ENCODE data around the gene NRTN. TPM values are rescaled to one million over a fixed set of nuclear protein-coding genes. Genes with fewer than 3 reads are reported as not detected.

The NRTN gene
- total and polyA plus RNA-seq, 2 of the 13 experiments (the other 11 are each of a cell fraction or from before 2014, with no cell fraction given): 4.1 to 5.3 TPM

DNA sequence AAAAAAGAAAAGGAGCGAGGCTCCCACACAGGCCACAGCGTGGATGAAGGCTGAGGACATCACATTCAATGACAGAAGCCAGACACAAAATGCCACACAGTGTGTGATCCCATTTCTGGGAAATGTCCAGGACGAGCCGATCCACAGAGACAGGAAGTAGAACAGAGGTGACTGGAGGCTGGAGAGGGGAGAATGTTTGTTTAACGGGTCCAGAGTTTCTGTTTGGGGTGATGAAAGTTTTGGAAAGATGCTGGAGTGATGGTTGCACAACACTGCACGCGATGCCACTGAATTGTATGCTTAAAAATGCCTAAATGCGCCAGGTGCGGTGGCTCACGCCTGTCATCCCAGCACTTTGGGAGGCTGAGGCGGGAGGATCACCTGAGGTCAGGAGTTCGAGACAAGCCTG, 66.1 kb downstream of the NRTN start (continued):
- no peak for TF ChIP-seq SUZ12 (IDR thresholded peaks at IDR 0.05; ENCODE audit: low read depth, low read length)
- peak; percentile 62; the same call in 1 of the 2 replicates for TF ChIP-seq SALL2 (CRISPR knock-in tag; IDR thresholded peaks at IDR 0.05)
- peak; percentile 90 for TF ChIP-seq ISL2 (CRISPR knock-in tag; IDR thresholded peaks at IDR 0.05)
- TF ChIP-seq, protein P1, sequence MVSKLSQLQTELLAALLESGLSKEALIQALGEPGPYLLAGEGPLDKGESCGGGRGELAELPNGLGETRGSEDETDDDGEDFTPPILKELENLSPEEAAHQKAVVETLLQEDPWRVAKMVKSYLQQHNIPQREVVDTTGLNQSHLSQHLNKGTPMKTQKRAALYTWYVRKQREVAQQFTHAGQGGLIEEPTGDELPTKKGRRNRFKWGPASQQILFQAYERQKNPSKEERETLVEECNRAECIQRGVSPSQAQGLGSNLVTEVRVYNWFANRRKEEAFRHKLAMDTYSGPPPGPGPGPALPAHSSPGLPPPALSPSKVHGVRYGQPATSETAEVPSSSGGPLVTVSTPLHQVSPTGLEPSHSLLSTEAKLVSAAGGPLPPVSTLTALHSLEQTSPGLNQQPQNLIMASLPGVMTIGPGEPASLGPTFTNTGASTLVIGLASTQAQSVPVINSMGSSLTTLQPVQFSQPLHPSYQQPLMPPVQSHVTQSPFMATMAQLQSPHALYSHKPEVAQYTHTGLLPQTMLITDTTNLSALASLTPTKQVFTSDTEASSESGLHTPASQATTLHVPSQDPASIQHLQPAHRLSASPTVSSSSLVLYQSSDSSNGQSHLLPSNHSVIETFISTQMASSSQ (IDR thresholded peaks at IDR 0.05; ENCODE audit: low read depth): peak; percentile 63
- TF ChIP-seq, protein P1 (CRISPR knock-in tag; IDR thresholded peaks at IDR 0.05; ENCODE audit: borderline replicate concordance): peak; percentile 87
- TF ChIP-seq, protein P2, sequence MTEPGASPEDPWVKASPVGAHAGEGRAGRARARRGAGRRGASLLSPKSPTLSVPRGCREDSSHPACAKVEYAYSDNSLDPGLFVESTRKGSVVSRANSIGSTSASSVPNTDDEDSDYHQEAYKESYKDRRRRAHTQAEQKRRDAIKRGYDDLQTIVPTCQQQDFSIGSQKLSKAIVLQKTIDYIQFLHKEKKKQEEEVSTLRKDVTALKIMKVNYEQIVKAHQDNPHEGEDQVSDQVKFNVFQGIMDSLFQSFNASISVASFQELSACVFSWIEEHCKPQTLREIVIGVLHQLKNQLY (CRISPR knock-in tag; IDR thresholded peaks at IDR 0.05): peak; percentile 92
- TF ChIP-seq NR2F6 (IDR thresholded peaks at IDR 0.05): peak; percentile 62
- TF ChIP-seq NR2F6 (CRISPR knock-in tag; IDR thresholded peaks at IDR 0.05): peak; percentile 90
- TF ChIP-seq, protein P3, sequence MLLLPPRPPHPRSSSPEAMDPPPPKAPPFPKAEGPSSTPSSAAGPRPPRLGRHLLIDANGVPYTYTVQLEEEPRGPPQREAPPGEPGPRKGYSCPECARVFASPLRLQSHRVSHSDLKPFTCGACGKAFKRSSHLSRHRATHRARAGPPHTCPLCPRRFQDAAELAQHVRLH (CRISPR knock-in tag; IDR thresholded peaks at IDR 0.05; ENCODE audit: borderline replicate concordance, low read depth): peak; percentile 77
- TF ChIP-seq, protein P4, sequence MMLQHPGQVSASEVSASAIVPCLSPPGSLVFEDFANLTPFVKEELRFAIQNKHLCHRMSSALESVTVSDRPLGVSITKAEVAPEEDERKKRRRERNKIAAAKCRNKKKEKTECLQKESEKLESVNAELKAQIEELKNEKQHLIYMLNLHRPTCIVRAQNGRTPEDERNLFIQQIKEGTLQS (CRISPR knock-in tag; IDR thresholded peaks at IDR 0.05): peak; percentile 96
- no peak for TF ChIP-seq ZNF333 (CRISPR knock-in tag; IDR thresholded peaks at IDR 0.05; ENCODE audit: borderline replicate concordance)
- TF ChIP-seq ZNF263 (CRISPR knock-in tag; IDR thresholded peaks at IDR 0.05): peak; percentile 53
- peak; percentile 92 for TF ChIP-seq ERF (CRISPR knock-in tag; IDR thresholded peaks at IDR 0.05)
- TF ChIP-seq NCOA1 (CRISPR knock-in tag; IDR thresholded peaks at IDR 0.05): peak; percentile 36; the same call in 1 of the 2 replicates
- TF ChIP-seq GATAD1 (CRISPR knock-in tag; IDR thresholded peaks at IDR 0.05): peak; percentile 74
- peak; percentile 88 for TF ChIP-seq CBFB (CRISPR knock-in tag; IDR thresholded peaks at IDR 0.05)
- TF ChIP-seq ZNF776 (CRISPR knock-in tag; IDR thresholded peaks at IDR 0.05): no peak
- TF ChIP-seq, protein P5, sequence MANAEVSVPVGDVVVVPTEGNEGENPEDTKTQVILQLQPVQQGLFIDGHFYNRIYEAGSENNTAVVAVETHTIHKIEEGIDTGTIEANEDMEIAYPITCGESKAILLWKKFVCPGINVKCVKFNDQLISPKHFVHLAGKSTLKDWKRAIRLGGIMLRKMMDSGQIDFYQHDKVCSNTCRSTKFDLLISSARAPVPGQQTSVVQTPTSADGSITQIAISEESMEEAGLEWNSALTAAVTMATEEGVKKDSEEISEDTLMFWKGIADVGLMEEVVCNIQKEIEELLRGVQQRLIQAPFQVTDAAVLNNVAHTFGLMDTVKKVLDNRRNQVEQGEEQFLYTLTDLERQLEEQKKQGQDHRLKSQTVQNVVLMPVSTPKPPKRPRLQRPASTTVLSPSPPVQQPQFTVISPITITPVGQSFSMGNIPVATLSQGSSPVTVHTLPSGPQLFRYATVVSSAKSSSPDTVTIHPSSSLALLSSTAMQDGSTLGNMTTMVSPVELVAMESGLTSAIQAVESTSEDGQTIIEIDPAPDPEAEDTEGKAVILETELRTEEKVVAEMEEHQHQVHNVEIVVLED (CRISPR knock-in tag; IDR thresholded peaks at IDR 0.05; ENCODE audit: borderline replicate concordance): peak; percentile 62; the same call in 1 of the 2 replicates
- TF ChIP-seq, protein P6, sequence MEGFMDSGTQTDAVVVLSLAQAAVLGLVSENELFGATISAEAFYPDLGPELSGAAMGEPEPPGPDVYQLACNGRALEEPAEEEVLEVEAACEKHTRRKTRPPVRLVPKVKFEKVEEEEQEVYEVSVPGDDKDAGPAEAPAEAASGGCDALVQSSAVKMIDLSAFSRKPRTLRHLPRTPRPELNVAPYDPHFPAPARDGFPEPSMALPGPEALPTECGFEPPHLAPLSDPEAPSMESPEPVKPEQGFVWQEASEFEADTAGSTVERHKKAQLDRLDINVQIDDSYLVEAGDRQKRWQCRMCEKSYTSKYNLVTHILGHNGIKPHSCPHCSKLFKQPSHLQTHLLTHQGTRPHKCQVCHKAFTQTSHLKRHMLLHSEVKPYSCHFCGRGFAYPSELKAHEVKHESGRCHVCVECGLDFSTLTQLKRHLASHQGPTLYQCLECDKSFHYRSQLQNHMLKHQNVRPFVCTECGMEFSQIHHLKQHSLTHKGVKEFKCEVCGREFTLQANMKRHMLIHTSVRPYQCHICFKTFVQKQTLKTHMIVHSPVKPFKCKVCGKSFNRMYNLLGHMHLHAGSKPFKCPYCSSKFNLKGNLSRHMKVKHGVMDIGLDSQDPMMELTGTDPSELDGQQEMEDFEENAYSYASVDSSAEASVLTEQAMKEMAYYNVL (CRISPR knock-in tag; IDR thresholded peaks at IDR 0.05; ENCODE audit: borderline replicate concordance): peak; percentile 83; the same call in 1 of the 2 replicates
- TF ChIP-seq ETV6 (CRISPR knock-in tag; conservative IDR thresholded peaks at IDR 0.05): peak; percentile 90
- TF ChIP-seq, protein P7, sequence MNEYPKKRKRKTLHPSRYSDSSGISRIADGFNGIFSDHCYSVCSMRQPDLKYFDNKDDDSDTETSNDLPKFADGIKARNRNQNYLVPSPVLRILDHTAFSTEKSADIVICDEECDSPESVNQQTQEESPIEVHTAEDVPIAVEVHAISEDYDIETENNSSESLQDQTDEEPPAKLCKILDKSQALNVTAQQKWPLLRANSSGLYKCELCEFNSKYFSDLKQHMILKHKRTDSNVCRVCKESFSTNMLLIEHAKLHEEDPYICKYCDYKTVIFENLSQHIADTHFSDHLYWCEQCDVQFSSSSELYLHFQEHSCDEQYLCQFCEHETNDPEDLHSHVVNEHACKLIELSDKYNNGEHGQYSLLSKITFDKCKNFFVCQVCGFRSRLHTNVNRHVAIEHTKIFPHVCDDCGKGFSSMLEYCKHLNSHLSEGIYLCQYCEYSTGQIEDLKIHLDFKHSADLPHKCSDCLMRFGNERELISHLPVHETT (CRISPR knock-in tag; conservative IDR thresholded peaks at IDR 0.05): peak; percentile 54; the same call in 1 of the 2 replicates
- peak; percentile 93 for TF ChIP-seq RARA (CRISPR knock-in tag; IDR thresholded peaks at IDR 0.05)
